Peyer's patch (tissue), 4 donors: ENCODE data around the gene SNIP1. TPM values are rescaled to one million over a fixed set of nuclear protein-coding genes. Genes with fewer than 3 reads are reported as not detected.

Experiments
- DNase-seq, 3 donors: peaks; one replicate each; pipeline ENCODE4 v3.0.0-alpha.2; 2017 to 2019
- H3K27ac ChIP-seq, 4 donors: fragments of 200-600 bp; sonication (generic); one replicate each; pipeline ENCODE4 v1.5.1; 2016 to 2019
- H3K27me3 ChIP-seq, 2 donors: fragments of 200-600 bp; sonication (generic); one replicate each; pipeline ENCODE4 v1.5.1; 2019
- H3K36me3 ChIP-seq, 3 donors: fragments of 200-600 bp; sonication (generic); one replicate each; pipeline ENCODE4 v1.5.1; 2016 to 2019
- H3K4me1 ChIP-seq, 4 donors: fragments of 200-600 bp; sonication (generic); one replicate each; pipeline ENCODE4 v1.5.1; 2016 to 2019
- H3K4me3 ChIP-seq, 4 donors: fragments of 200-600 bp; sonication (generic); 1 replicate in 3 of 4; 2 replicates in 1 of 4; pipeline ENCODE4 v1.5.1; 2016 to 2019; ENCODE audit warnings: mild to moderate bottlenecking in 1 of 4
- H3K9me3 ChIP-seq, 4 donors: fragments of 200-600 bp; sonication (generic); one replicate each; pipeline ENCODE4 v1.5.1; 2016 to 2019; ENCODE audit warnings: mild to moderate bottlenecking in 1 of 4
- POLR2A ChIP-seq, 2 donors: fragments of 450-650 bp; IDR thresholded peaks; one replicate each; pipeline ENCODE4 v1.5.1; 2017; ENCODE audit warnings: antibody characterized with exemption in 2 of 2, mild to moderate bottlenecking in 2 of 2, moderate library complexity in 2 of 2
- total RNA-seq, 4 donors: library from RNA; depleted of rRNA; stranded (reverse); fragments of >200 nt; gene quantifications; one replicate each; pipeline ENCODE4 v1.1.0, GENCODE V29; 2016
- TF ChIP-seq, protein P1 (sequence below), 6 experiments: fragments of 450-650 bp in 4 of 6; fragments of 200-600 bp in 2 of 6; sonication (generic) in 1 of 6; IDR thresholded peaks; one replicate each; pipeline ENCODE4 v1.5.1; 2017 to 2019; ENCODE audit warnings: antibody characterized with exemption in 6 of 6, mild to moderate bottlenecking in 3 of 6, moderate library complexity in 1 of 6

SNIP1 gene
- total RNA-seq, 4 donors from 2014 or later = 7.0 to 17.6 (median 9.0) TPM

DNA sequence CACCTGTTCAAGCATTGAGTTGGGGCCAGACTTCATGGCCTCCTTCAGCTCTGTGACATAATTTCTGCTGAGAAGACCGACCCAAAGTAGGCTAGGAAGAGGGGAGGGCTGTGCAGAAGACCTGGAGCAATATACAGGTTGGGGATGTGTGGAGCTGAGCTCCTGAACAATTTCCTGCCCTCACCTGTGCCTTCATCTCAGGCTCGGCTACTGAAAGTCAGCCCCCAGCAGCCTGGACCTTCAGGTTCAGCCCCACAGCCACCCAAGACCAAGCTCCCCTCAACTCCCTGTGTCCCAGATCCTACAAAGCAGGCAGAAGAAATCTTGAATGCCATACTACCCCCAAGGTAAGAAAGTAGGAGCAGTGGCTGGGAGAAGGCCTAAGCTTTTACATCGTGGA is 3.3 kb upstream of the SNIP1 start:
- Histone ChIP-seq H3K27ac (peak overlapping the region in 1 of 4 donors; percentile 37), H3K27me3 (no peaks in the 10 kb centered on the region), H3K9me3 (no peaks in the 10 kb centered on the region), H3K36me3 (peaks cover 0 to under 1% (median 0%) of the 10 kb centered on the region in 3 donors), H3K4me3 (peak overlapping the region in 2 of 4 donors; percentile 38 to 40), H3K4me1 (peaks cover 0 to 15% (median 5%) of the 10 kb centered on the region in 4 donors)
- no peak for DNase-seq
- no peak for TF ChIP-seq POLR2A (IDR thresholded peaks at IDR 0.05)
- TF ChIP-seq, protein P1, sequence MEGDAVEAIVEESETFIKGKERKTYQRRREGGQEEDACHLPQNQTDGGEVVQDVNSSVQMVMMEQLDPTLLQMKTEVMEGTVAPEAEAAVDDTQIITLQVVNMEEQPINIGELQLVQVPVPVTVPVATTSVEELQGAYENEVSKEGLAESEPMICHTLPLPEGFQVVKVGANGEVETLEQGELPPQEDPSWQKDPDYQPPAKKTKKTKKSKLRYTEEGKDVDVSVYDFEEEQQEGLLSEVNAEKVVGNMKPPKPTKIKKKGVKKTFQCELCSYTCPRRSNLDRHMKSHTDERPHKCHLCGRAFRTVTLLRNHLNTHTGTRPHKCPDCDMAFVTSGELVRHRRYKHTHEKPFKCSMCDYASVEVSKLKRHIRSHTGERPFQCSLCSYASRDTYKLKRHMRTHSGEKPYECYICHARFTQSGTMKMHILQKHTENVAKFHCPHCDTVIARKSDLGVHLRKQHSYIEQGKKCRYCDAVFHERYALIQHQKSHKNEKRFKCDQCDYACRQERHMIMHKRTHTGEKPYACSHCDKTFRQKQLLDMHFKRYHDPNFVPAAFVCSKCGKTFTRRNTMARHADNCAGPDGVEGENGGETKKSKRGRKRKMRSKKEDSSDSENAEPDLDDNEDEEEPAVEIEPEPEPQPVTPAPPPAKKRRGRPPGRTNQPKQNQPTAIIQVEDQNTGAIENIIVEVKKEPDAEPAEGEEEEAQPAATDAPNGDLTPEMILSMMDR (IDR thresholded peaks at IDR 0.05) = no peak

DNA sequence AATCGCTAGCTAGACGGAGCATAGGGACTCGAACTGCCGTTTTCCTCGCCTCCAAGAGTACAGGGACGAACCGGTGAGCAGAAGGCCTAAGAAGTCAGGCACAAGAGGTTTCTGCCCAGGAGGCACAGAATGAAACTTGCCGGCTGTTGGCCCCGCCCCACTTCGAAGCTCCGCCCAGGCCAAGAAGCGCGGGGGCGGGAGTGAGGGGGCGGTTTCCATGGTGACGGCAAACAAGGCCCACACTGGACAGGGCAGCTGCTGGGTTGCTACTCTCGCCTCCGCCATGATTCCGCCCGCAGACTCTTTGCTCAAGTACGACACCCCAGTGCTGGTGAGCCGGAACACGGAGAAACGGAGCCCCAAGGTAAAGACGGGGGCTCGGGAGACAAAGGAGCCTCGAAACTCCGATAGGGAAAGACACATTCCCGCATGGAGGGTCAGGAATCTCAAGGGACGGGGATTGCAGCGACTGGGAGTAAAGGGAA is 2.7 kb upstream of the SNIP1 start, which contains the start of gene DNALI1:
DNALI1 (plus strand) TSS at position 229 of the 485 bp plus-strand sequence; CDS start at position 284, 55 bp downstream.
- H3K4me1 ChIP-seq = peaks cover 0 to 17% (median 5%) of the 10 kb centered on the region in 4 donors
- H3K4me3 ChIP-seq = peak within 1 kb of the TSS in 2 of 4 donors; percentile 38 to 40
- H3K27ac ChIP-seq = peak within 1 kb of the TSS in 1 of 4 donors; percentile 37
- H3K27me3 ChIP-seq = no peaks in the 10 kb centered on the region
- H3K9me3 ChIP-seq = no peaks in the 10 kb centered on the region
- H3K36me3 ChIP-seq = peaks cover 0 to 7% (median 0%) of the 10 kb centered on the region in 3 donors
- TF ChIP-seq POLR2A (IDR thresholded peaks at IDR 0.05) = no peak
- TF ChIP-seq, protein P1 (IDR thresholded peaks at IDR 0.05) = no peak
- DNase-seq = peak; percentile 31 to 87 (median 79)

DNA sequence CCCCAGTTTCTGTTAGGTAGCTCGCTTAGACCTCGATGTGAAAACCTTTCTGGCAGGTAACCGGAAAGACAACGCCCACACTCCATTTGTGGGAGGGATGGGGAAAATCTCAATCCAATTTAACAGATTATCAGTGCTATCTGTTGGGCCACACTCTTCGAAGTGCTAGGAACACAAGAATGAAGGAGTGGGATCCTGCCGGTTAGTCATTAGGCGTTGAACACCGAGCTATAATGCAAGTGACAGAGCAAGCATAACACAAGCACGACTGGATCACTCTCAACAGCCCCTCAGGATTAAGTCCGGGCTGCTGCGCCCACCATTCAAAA is 531 bp downstream of the SNIP1 start:
- DNase-seq = no peak
- H3K9me3 ChIP-seq = no peaks in the 10 kb centered on the region
- H3K4me3 ChIP-seq = peak overlapping the region; percentile 71 to 94 (median 79)
- peaks cover 0 to 28% (median 0%) of the 10 kb centered on the region in 3 donors for H3K36me3 ChIP-seq
- H3K27ac ChIP-seq = peak overlapping the region; percentile 81 to 89 (median 84)
- peaks cover 0 to 17% (median 5%) of the 10 kb centered on the region in 4 donors for H3K4me1 ChIP-seq
- H3K27me3 ChIP-seq = no peaks in the 10 kb centered on the region
- TF ChIP-seq POLR2A (IDR thresholded peaks at IDR 0.05) = no peak
- TF ChIP-seq, protein P1 (IDR thresholded peaks at IDR 0.05) = no peak

DNA sequence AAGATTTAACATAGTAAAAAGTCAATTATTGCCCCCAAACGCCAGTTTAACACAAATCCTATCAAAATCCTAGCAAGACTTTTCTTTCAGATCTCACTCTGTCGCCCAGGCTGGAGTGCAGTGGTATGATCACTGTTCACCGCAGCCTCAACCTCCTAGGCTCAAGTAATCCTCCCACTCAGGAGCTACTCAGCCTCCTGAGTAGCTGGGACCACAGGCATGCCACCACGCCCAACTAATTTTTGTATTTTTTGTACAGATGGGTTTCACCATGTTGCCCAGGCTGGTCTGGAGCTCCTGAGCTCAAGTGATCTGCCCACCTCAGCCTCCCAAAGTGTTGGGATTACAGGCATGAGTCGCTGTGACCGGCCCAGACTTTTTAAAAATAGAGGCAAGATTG is 4.8 kb downstream of the SNIP1 start:
- H3K9me3 ChIP-seq = no peaks in the 10 kb centered on the region
- no peak for DNase-seq
- TF ChIP-seq, protein P1 (IDR thresholded peaks at IDR 0.05) = no peak
- no peak overlapping the region for H3K4me3 ChIP-seq
- H3K27ac ChIP-seq = no peak overlapping the region
- no peaks in the 10 kb centered on the region for H3K27me3 ChIP-seq
- peaks cover 0 to 70% (median 0%) of the 10 kb centered on the region in 3 donors for H3K36me3 ChIP-seq
- peaks cover 0 to 10% (median 5%) of the 10 kb centered on the region in 4 donors for H3K4me1 ChIP-seq

DNA sequence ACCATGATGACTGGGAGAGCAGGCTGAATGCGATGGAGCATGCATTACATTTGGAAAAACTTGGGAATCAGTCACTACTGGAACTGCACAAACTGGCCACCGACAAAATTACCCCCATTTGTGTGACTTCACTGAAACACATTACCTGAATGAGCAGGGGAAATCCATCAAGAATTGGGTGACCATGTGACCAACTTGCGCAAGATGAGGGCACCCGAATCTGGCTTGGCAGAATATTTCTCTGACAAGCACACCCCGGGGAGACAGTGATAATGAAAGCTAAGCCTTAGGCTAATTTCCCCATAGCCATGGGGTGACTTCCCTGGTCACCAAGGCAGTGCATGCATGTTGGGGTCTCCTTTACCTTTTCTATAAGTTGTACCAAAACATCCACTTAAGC is 9.1 kb downstream of the SNIP1 start:
- no peak overlapping the region for H3K27ac ChIP-seq
- no peaks in the 10 kb centered on the region for H3K9me3 ChIP-seq
- no peak overlapping the region for H3K4me3 ChIP-seq
- no peak for TF ChIP-seq POLR2A (IDR thresholded peaks at IDR 0.05)
- TF ChIP-seq, protein P1 (IDR thresholded peaks at IDR 0.05) = no peak
- no peaks in the 10 kb centered on the region for H3K27me3 ChIP-seq
- H3K4me1 ChIP-seq = no peaks in the 10 kb centered on the region
- peaks cover 0 to 70% (median 0%) of the 10 kb centered on the region in 3 donors for H3K36me3 ChIP-seq
- no peak for DNase-seq
